Smooth muscle cell (in vitro differentiated cells): ENCODE data around the gene VAMP2. TPM values are rescaled to one million over a fixed set of nuclear protein-coding genes. Genes with fewer than 3 reads are reported as not detected.

ENCODE experiments used
- DNase-seq: peaks from one replicate; lab custom pipeline; 2025; ENCODE audit not compliant: unreplicated experiment; lab: John Stamatoyannopoulos, UW
- H2AFZ ChIP-seq: fragments of 200-600 bp; sonication (generic); 2 replicates; pipeline ENCODE4 v1.6.0; 2016; ENCODE audit warnings: antibody characterized with exemption, low read depth, mild to moderate bottlenecking
- H3F3A ChIP-seq: fragments of 200-600 bp; sonication (generic); 2 replicates; pipeline ENCODE4 v1.6.0; 2017; ENCODE audit warnings: antibody characterized with exemption, low read depth
- H3K27ac ChIP-seq: fragments of 200-600 bp; sonication (generic); 2 replicates; pipeline ENCODE4 v1.5.1; 2016; ENCODE audit warnings: low read depth, mild to moderate bottlenecking
- H3K27me3 ChIP-seq: fragments of 200-600 bp; sonication (generic); 2 replicates; pipeline ENCODE4 v1.6.1; 2016; ENCODE audit warnings: low read depth, mild to moderate bottlenecking
- H3K36me3 ChIP-seq: fragments of 200-600 bp; sonication (generic); 2 replicates; pipeline ENCODE4 v1.5.1; 2016; ENCODE audit warnings: low read depth
- H3K4me1 ChIP-seq: fragments of 200-600 bp; sonication (generic); 2 replicates; pipeline ENCODE4 v1.5.1; 2016; ENCODE audit warnings: low read depth
- H3K4me2 ChIP-seq: fragments of 200-600 bp; sonication (generic); 2 replicates; pipeline ENCODE4 v1.6.0; 2016; ENCODE audit warnings: mild to moderate bottlenecking
- H3K4me3 ChIP-seq: fragments of 200-600 bp; sonication (generic); 2 replicates; pipeline ENCODE4 v1.5.1; 2016; ENCODE audit warnings: mild to moderate bottlenecking
- H3K79me2 ChIP-seq: fragments of 200-600 bp; sonication (generic); 2 replicates; pipeline ENCODE4 v1.6.0; 2016; ENCODE audit warnings: low read depth, mild to moderate bottlenecking
- H3K9ac ChIP-seq: fragments of 200-600 bp; sonication (generic); 2 replicates; pipeline ENCODE4 v1.6.0; 2016; ENCODE audit warnings: low read depth
- H3K9me3 ChIP-seq: fragments of 200-600 bp; sonication (generic); replicated peaks from 2 replicates; pipeline ENCODE4 v1.5.1; 2016; ENCODE audit warnings: low read depth
- H4K20me1 ChIP-seq: fragments of 200-600 bp; sonication (generic); 2 replicates; pipeline ENCODE4 v1.6.0; 2016; ENCODE audit warnings: low read depth
- CTCF ChIP-seq: fragments of 200-600 bp; sonication (generic); IDR thresholded peaks from 2 replicates; pipeline ENCODE4 v1.5.1; 2017; ENCODE audit warnings: borderline replicate concordance, mild to moderate bottlenecking, antibody characterized with exemption; ENCODE audit not compliant: insufficient read depth, poor library complexity, severe bottlenecking
- WGBS: methylation state at CpG from one replicate; pipeline ENCODE4 v1.1.7; 2016; ENCODE audit warnings: low lambda C conversion rate; 5-methylcytosine and 5-hydroxymethylcytosine counted together
- polyA plus RNA-seq: library from polyadenylated mRNA; unstranded; fragments of >200 nt; fragmentation: Nextera tagmentation; extraction: Ambion mirVana; gene quantifications from 2 replicates; pipeline ENCODE4 v1.2.1, GENCODE V29; 2016
- total RNA-seq: library from RNA; depleted of rRNA; stranded (reverse); fragments of >200 nt; gene quantifications from 2 replicates; pipeline ENCODE4 v1.2.3, GENCODE V29; 2014

VAMP2 gene
- total and polyA plus RNA-seq, 2 experiments from 2014 or later = 8.1 to 20.1 TPM

- Histone ChIP-seq H3F3A (peaks cover 10% of the 10 kb centered on the region), H3K4me3 (peak overlapping the region; percentile 79), H3K4me1 (peaks cover 17% of the 10 kb centered on the region), H4K20me1 (peaks cover 60% of the 10 kb centered on the region), H3K36me3 (peaks cover 5% of the 10 kb centered on the region), H3K9me3 (no peaks in the 10 kb centered on the region), H3K27me3 (no peaks in the 10 kb centered on the region), H3K79me2 (peaks cover 10% of the 10 kb centered on the region), H3K9ac (peak overlapping the region; percentile 94), H3K4me2 (peak overlapping the region; percentile 95), H3K27ac (peak overlapping the region; percentile 99), H2AFZ (no peak overlapping the region)
- 85% methylated on average over 7 of the region's 7 CpGs for WGBS
- no peak for DNase-seq
- TF ChIP-seq CTCF = no peak
Measured at GRCh38 chr17:8153031-8153451, 9.7 kb downstream of the VAMP2 start.

GRCh38 chr17:8152112-8152775 lies 10.5 kb downstream of the VAMP2 start, which contains the start of gene PER1:
PER1 (minus strand) TSS chr17:8152404; CDS start chr17:8150706, 1,698 bp downstream.
- WGBS = 8% methylated on average over 42 of the region's 42 CpGs
- peak; percentile 88 for DNase-seq

GRCh38 chr17:8151641-8152111 lies 11.1 kb downstream of the VAMP2 start:
- WGBS = 2% methylated on average over 22 of the region's 22 CpGs
- Histone ChIP-seq H3K27ac (peak overlapping the region; percentile 99), H4K20me1 (peaks cover 74% of the 10 kb centered on the region), H3F3A (peaks cover 10% of the 10 kb centered on the region), H3K9ac (peak overlapping the region; percentile 97), H3K9me3 (no peaks in the 10 kb centered on the region), H3K4me3 (peak overlapping the region; percentile 79), H3K79me2 (peaks cover 10% of the 10 kb centered on the region), H3K27me3 (no peaks in the 10 kb centered on the region), H2AFZ (no peak overlapping the region), H3K4me1 (peaks cover 17% of the 10 kb centered on the region), H3K36me3 (peaks cover 5% of the 10 kb centered on the region), H3K4me2 (peak overlapping the region; percentile 95)
- DNase-seq = peak; percentile 73
- no peak for TF ChIP-seq CTCF

More at GRCh38 chr17:8152112-8152775, 10.5 kb downstream of the VAMP2 start, which contains the start of gene PER1:
- Histone ChIP-seq H3K79me2 (peaks cover 10% of the 10 kb centered on the region), H3K36me3 (peaks cover 5% of the 10 kb centered on the region), H3F3A (peaks cover 10% of the 10 kb centered on the region), H3K4me2 (peak within 1 kb of the TSS; percentile 95), H3K9ac (peak within 1 kb of the TSS; percentile 97), H3K4me3 (peak within 1 kb of the TSS; percentile 79), H3K4me1 (peaks cover 17% of the 10 kb centered on the region), H3K27ac (peak within 1 kb of the TSS; percentile 99), H3K27me3 (no peaks in the 10 kb centered on the region), H3K9me3 (no peaks in the 10 kb centered on the region), H2AFZ (no peak within 1 kb of the TSS), H4K20me1 (peaks cover 68% of the 10 kb centered on the region)
- TF ChIP-seq CTCF = no peak
